Measurements from ENCODE around the gene PAQR4. TPM values are rescaled to one million over a fixed set of nuclear protein-coding genes. Genes with fewer than 3 reads are reported as not detected.

The PAQR4 gene
- total RNA-seq, 1 donor from 2014 or later, result 11.8 TPM

GRCh38 chr16:2955438-2955778, 13.7 kb upstream of the PAQR4 start:
- no peak for TF ChIP-seq CTCF (IDR thresholded peaks at IDR 0.05; ENCODE audit: unreplicated experiment)
- peaks cover 7% of the 10 kb centered on the region for H3K27me3 Mint-ChIP-seq (ENCODE audit: unreplicated experiment)
- peaks cover 10% of the 10 kb centered on the region for H3K4me1 Mint-ChIP-seq (ENCODE audit: unreplicated experiment)
- DNase-seq (ENCODE audit: low spot score), result no peak
- H3K4me3 Mint-ChIP-seq (ENCODE audit: unreplicated experiment), result no peak overlapping the region
- no peaks in the 10 kb centered on the region for H3K9me3 Mint-ChIP-seq (ENCODE audit: unreplicated experiment)
- no peak overlapping the region for H3K27ac Mint-ChIP-seq (ENCODE audit: unreplicated experiment)
- no peaks in the 10 kb centered on the region for H3K36me3 Mint-ChIP-seq (ENCODE audit: low read depth, unreplicated experiment)

DNA sequence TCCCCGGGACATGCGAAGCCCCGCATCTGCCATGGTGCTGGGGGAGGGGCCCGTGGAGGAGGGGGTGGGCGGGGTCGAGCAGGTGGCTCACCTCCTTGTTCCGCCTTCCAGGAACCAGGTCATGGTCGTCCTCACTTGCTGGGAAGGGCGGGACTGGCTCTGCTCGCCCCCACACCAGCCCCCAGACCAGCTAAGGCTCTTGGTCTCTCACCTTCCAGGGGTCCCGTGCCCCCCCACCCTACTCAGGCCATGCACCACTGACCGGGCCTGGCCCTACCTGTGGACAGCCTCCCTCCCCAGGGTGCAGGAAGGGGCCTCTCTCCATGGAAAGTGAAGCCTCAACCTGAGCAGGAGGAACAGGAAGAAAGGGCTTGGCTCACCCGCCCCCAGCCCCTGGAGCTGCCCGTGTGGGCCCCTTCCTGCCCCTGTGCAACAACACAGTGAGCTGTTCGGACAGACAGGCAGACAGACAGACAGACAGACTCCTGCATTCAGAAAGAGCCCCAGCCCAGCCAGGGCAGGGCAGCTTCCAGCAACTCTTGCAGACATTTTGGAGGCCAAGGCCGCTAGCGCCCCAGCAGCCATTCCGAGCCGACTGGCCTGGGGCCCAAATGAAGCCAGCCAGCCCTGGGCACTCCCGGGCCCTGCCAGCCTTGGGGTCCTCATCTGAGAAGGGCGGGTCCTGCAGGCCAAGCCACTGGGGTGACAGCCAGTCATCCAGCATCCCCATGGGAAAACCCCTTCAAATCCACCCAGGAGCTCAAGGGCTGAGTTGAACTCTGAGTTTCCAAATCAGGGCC, 13.2 kb upstream of the PAQR4 start:
- H3K9me3 Mint-ChIP-seq (ENCODE audit: unreplicated experiment), result no peaks in the 10 kb centered on the region
- no peak overlapping the region for H3K27ac Mint-ChIP-seq (ENCODE audit: unreplicated experiment)
- no peak overlapping the region for H3K4me3 Mint-ChIP-seq (ENCODE audit: unreplicated experiment)
- DNase-seq (ENCODE audit: low spot score), result no peak
- peaks cover 4% of the 10 kb centered on the region for H3K27me3 Mint-ChIP-seq (ENCODE audit: unreplicated experiment)
- peaks cover 10% of the 10 kb centered on the region for H3K4me1 Mint-ChIP-seq (ENCODE audit: unreplicated experiment)
- H3K36me3 Mint-ChIP-seq (ENCODE audit: low read depth, unreplicated experiment), result no peaks in the 10 kb centered on the region
- TF ChIP-seq CTCF (IDR thresholded peaks at IDR 0.05; ENCODE audit: unreplicated experiment), result no peak

- TF ChIP-seq CTCF (IDR thresholded peaks at IDR 0.05; ENCODE audit: unreplicated experiment), result no peak
- peaks cover 10% of the 10 kb centered on the region for H3K4me1 Mint-ChIP-seq (ENCODE audit: unreplicated experiment)
- H3K4me3 Mint-ChIP-seq (ENCODE audit: unreplicated experiment), result no peak overlapping the region
- H3K9me3 Mint-ChIP-seq (ENCODE audit: unreplicated experiment), result no peaks in the 10 kb centered on the region
- H3K36me3 Mint-ChIP-seq (ENCODE audit: low read depth, unreplicated experiment), result no peaks in the 10 kb centered on the region
- H3K27me3 Mint-ChIP-seq (ENCODE audit: unreplicated experiment), result peaks cover 4% of the 10 kb centered on the region
- DNase-seq (ENCODE audit: low spot score), result no peak
- no peak overlapping the region for H3K27ac Mint-ChIP-seq (ENCODE audit: unreplicated experiment)
These were observed 12.6 kb upstream of the PAQR4 start for GRCh38 chr16:2956579-2956956.

DNA sequence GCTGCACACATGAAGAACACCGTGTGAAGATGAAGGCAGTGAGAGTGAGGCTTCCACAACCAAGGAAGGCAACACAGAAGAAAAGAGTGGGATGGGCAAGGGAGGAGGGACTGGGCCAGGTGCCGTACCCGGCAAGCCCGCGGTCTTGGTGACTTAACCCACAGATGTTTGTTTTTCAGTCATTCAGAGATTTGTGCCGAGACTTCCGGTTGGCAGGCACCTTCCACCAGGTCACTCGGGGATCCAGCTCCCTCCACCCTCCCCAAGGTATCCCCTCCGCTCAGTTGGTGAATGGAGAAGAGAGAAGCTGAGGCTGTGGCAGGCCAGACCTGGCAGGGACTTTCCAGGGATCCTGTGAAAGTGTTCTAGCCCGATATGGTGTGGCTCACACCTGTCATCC, 9.9 kb upstream of the PAQR4 start:
- no peak for TF ChIP-seq CTCF (IDR thresholded peaks at IDR 0.05; ENCODE audit: unreplicated experiment)
- DNase-seq (ENCODE audit: low spot score), result no peak
- H3K4me3 Mint-ChIP-seq (ENCODE audit: unreplicated experiment), result no peak overlapping the region
- no peaks in the 10 kb centered on the region for H3K9me3 Mint-ChIP-seq (ENCODE audit: unreplicated experiment)
- peaks cover 12% of the 10 kb centered on the region for H3K27me3 Mint-ChIP-seq (ENCODE audit: unreplicated experiment)
- H3K27ac Mint-ChIP-seq (ENCODE audit: unreplicated experiment), result no peak overlapping the region
- peaks cover 7% of the 10 kb centered on the region for H3K4me1 Mint-ChIP-seq (ENCODE audit: unreplicated experiment)
- no peaks in the 10 kb centered on the region for H3K36me3 Mint-ChIP-seq (ENCODE audit: low read depth, unreplicated experiment)

GRCh38 chr16:2960183-2961010, 8.8 kb upstream of the PAQR4 start:
- Mint-ChIP-seq H3K36me3 (ENCODE audit: low read depth, unreplicated experiment) (no peaks in the 10 kb centered on the region), H3K9me3 (ENCODE audit: unreplicated experiment) (no peaks in the 10 kb centered on the region), H3K27ac (ENCODE audit: unreplicated experiment) (no peak overlapping the region), H3K4me3 (ENCODE audit: unreplicated experiment) (no peak overlapping the region), H3K27me3 (ENCODE audit: unreplicated experiment) (peaks cover 15% of the 10 kb centered on the region), H3K4me1 (ENCODE audit: unreplicated experiment) (peaks cover 7% of the 10 kb centered on the region)
- no peak for DNase-seq (ENCODE audit: low spot score)
- no peak for TF ChIP-seq CTCF (IDR thresholded peaks at IDR 0.05; ENCODE audit: unreplicated experiment)
